Thymus (tissue), 11 donors: ENCODE measurements around the gene TICAM2. TPM values are rescaled to one million over a fixed set of nuclear protein-coding genes. Genes with fewer than 3 reads are reported as not detected.

Source experiments
- DNase-seq, 9 donors: peaks; one replicate each; pipeline ENCODE4 v3.0.0-alpha.2; 2013; ENCODE audit warnings: low spot score in 9 of 9, low read depth in 6 of 9, missing footprints in 1 of 9
- H3K27ac ChIP-seq, 2 donors: one replicate each; pipeline ENCODE4 v1.5.1; 2013; ENCODE audit warnings: control low read depth in 1 of 2, low read depth in 1 of 2, low read length in 1 of 2, mild to moderate bottlenecking in 1 of 2, moderate library complexity in 1 of 2
- H3K27me3 ChIP-seq, 2 donors: one replicate each; pipeline ENCODE4 v1.5.1; 2013; ENCODE audit warnings: low read length in 1 of 2; ENCODE audit not compliant: control insufficient read depth in 2 of 2, insufficient read depth in 1 of 2
- H3K36me3 ChIP-seq, 2 donors: one replicate each; pipeline ENCODE4 v1.5.1; 2013; ENCODE audit warnings: low read length in 1 of 2, mild to moderate bottlenecking in 1 of 2, moderate library complexity in 1 of 2; ENCODE audit not compliant: control insufficient read depth in 2 of 2, insufficient read depth in 2 of 2
- H3K4me1 ChIP-seq, 2 donors: one replicate each; pipeline ENCODE4 v1.5.1; 2013; ENCODE audit warnings: low read length in 2 of 2; ENCODE audit not compliant: control insufficient read depth in 2 of 2, insufficient read depth in 2 of 2
- H3K4me3 ChIP-seq, 2 donors: one replicate each; pipeline ENCODE4 v1.5.1; 2013; ENCODE audit warnings: low read length in 2 of 2, control low read depth in 1 of 2, mild to moderate bottlenecking in 1 of 2
- H3K9me3 ChIP-seq, 2 donors: one replicate each; pipeline ENCODE4 v1.5.1; 2013; ENCODE audit warnings: low read length in 1 of 2, mild to moderate bottlenecking in 1 of 2; ENCODE audit not compliant: control insufficient read depth in 2 of 2, insufficient read depth in 1 of 2
- whole genome bisulfite sequencing: extraction: QIAGEN DNeasy Blood & Tissue Kit; methylation state at CpG from one replicate; pipeline ENCODE4 v1.1.7; 2013; 5-methylcytosine and 5-hydroxymethylcytosine counted together
- polyA plus RNA-seq: library from polyadenylated mRNA; stranded (reverse); fragments of 200-250 nt; gene quantifications from one replicate; pipeline ENCODE4 v1.2.3, GENCODE V29; 2013
- total RNA-seq: library from RNA; stranded (reverse); fragments of 120-200 nt; gene quantifications from one replicate; pipeline ENCODE4 v1.2.4, GENCODE V29; 2013
- donor health status: healthy.

Gene TICAM2
- total and polyA plus RNA-seq, 2 donors: 1.8 to 3.3 TPM

DNA sequence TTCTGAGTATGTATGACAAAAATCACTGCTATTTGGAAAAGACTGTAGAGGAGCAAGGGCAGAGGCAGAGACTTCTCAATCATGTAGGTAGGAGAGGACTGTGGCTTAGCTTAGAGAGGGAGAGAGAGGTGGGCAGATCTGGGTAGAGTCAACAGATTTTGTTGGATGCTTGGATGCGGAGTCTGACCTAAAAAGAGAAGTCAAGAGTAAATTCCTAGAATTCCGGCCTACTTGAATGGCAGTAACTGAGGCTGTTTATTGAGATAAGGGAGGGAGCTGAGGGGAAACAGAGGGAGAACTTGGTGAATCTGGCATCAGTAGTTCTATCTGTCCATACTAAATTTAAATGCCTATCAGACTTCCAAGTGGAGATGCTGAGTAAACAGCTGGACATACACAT lies 2.4 kb downstream of the TICAM2 start:
- H3K4me3 ChIP-seq: no peak overlapping the region
- no peaks in the 10 kb centered on the region for H3K27me3 ChIP-seq
- 98% methylated on average over 2 of the region's 2 CpGs for WGBS
- peaks cover 0 to 11% of the 10 kb centered on the region in 2 donors for H3K4me1 ChIP-seq
- DNase-seq: no peak
- H3K36me3 ChIP-seq: peaks cover 0 to 7% of the 10 kb centered on the region in 2 donors
- no peaks in the 10 kb centered on the region for H3K9me3 ChIP-seq
- H3K27ac ChIP-seq: no peak overlapping the region

DNA sequence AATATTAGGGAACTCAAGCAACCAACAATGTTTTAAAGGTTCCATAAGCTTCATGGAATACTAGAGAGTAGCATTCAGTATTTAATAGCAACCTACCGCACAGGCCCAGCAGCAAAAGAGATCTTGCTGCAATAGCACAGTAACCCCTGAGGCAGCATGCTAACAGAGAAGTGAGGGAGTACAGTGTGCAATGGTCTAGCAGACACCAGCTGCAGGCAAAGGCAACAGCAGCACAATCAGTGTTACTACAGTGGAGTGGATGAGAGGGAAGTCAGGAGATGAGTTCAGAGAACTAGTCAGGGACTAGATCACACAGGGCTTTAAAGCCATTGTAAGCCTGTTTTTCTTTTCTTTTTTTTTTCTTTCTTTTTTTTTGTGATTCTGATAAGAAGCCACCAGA lies 2.8 kb downstream of the TICAM2 start:
- Histone ChIP-seq H3K27ac (no peak overlapping the region), H3K4me1 (peaks cover 0 to 11% of the 10 kb centered on the region in 2 donors), H3K4me3 (no peak overlapping the region), H3K27me3 (no peaks in the 10 kb centered on the region), H3K36me3 (peaks cover 0 to 3% of the 10 kb centered on the region in 2 donors), H3K9me3 (no peaks in the 10 kb centered on the region)
- 95% methylated on average over 1 of the region's 1 CpG for WGBS
- DNase-seq: peak in 2 of 9 donors; percentile 13 to 33

DNA sequence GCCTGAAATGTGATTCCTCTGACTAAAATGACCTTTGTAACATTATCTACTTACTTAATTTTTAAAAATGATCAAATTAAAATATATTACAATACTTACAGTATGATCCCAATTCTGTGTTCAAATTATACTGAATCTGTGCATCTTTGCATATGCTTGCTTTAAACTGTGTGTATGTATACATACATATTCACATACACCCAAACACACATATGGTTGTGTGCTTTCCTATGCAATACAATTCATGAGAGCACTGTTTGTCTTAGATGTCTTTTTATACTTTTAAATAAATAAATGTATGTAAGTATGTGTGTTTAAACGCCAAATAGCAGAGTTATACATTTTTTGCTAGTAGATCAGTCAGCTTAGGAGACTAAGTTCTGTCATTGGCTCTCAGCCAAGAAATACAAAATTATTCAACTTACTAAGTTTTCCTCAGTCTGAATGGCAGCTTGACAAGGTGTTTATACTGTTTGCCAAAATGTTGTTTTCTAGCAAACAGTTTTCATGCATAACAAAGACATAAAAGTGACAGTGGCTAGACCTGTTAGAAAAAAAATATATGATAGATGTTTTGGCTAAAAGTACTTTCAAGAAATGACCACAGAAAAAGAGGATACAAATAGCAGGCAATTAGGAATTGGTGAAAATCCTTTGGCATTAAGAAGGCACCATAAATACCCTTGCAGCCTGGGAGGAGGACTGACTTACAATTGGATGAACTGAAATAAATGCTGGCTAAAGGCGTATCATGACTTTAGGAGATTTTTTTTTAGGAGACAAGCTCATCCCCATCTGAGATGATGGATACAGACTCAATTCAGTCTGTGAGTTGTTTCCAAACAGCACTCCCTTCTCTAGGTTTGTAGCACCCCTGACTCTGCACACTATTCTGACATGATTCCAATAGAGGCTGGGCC lies 7.9 kb downstream of the TICAM2 start:
- no peaks in the 10 kb centered on the region for H3K36me3 ChIP-seq
- WGBS: 95% methylated on average over 2 of the region's 2 CpGs

DNA sequence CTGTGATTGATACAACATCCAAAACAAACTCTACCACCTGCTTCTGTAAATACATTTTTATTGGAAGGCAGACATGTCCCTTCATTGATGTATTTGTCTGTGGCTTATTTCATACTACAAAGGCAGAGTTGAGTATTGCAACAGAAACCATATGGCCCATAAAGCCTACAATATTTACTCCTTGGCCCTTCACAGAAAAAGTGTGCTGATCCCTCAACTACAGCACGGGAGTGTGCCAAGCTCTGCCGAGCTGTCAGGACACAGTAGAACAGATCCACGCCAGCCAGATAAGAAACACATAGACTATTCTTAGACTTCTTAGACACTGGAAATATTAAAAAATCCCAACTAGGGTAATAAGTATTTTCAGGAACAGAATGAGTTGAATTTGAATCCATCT lies 13.2 kb downstream of the TICAM2 start:
- Histone ChIP-seq H3K27me3 (no peaks in the 10 kb centered on the region), H3K4me1 (no peaks in the 10 kb centered on the region), H3K27ac (no peak overlapping the region), H3K4me3 (no peak overlapping the region), H3K36me3 (no peaks in the 10 kb centered on the region), H3K9me3 (no peaks in the 10 kb centered on the region)
- no peak for DNase-seq
- 99% methylated on average over 3 of the region's 3 CpGs for WGBS

More for the DNA sequence above, 7.9 kb downstream of the TICAM2 start:
- Histone ChIP-seq H3K27ac (no peak overlapping the region), H3K4me3 (no peak overlapping the region), H3K9me3 (no peaks in the 10 kb centered on the region), H3K4me1 (no peaks in the 10 kb centered on the region), H3K27me3 (no peaks in the 10 kb centered on the region)
- no peak for DNase-seq

DNA sequence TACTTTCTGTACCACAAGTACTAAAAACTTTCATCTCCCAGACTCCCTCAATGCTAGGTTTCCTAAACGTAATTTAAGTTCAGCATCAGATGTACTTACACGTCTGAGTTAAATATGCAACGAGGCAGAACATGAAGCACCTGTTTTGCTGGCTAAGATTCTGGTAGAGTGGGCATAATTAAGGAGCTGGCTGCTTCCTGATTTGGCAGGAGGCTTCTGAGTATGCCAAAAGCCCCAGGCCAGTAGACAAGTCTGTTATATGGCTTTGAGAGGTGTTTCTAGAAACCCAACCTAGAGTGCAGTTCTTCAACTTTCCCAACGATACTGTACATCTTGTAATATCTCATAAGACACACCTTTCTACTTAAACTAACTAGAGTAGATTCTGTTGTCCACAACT lies 13.6 kb downstream of the TICAM2 start:
- H3K4me3 ChIP-seq: no peak overlapping the region
- WGBS: 93% methylated on average over 4 of the region's 4 CpGs
- H3K4me1 ChIP-seq: no peaks in the 10 kb centered on the region
- no peaks in the 10 kb centered on the region for H3K27me3 ChIP-seq
- no peak for DNase-seq
- no peaks in the 10 kb centered on the region for H3K36me3 ChIP-seq
- no peaks in the 10 kb centered on the region for H3K9me3 ChIP-seq
- H3K27ac ChIP-seq: no peak overlapping the region

DNA sequence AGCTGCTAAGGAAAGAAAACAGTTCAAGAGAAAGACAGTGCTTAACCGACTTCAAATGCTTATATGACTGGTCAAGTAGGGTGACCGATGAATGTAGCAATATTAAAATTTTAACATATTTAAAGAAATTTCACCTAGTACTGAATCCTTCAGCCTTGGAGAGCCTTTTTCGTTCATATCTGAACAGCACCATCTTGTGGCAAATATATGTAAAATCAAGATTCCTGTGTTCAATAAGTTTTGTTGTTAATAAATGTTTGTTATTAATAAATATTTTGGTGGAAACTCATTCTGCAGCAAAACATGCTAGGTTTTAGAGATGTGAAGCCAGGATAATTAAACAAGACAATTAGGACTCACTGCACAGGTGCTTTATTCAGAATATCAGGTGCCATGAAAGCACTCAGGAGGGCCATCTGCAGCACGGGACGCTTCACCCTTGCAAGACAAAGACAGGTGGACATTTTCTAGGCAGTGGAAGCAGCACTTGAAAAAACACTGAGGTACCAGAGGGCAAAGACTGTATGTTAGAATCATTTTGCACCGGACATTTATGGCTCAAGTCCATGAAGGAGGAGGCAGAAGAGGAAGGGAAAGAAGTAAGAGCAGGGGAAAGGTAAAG lies 15.6 kb downstream of the TICAM2 start:
- Histone ChIP-seq H3K27ac (no peak overlapping the region), H3K9me3 (no peaks in the 10 kb centered on the region), H3K4me1 (no peaks in the 10 kb centered on the region), H3K36me3 (no peaks in the 10 kb centered on the region), H3K27me3 (no peaks in the 10 kb centered on the region), H3K4me3 (no peak overlapping the region)
- peak in 2 of 9 donors; percentile 9 to 35 for DNase-seq
- 66% methylated on average over 6 of the region's 6 CpGs for WGBS

DNA sequence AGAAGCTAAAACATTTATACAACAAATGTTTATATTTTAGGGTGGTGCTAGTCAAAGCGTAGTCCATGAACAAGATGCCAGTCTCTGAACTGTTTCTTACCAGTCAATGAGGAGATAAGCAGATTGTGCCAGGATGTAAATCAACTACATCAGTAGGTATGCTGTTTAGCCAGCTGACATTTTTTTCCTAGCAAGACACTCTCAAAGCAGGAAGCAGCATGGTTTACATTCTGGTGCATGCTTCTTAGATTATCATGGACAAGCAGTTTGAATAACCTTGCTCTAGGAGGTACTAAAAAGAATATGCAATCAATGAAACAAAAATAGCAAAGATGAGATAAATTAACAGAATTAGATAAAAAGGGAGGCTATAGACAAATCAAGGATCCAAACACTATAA lies 17.0 kb downstream of the TICAM2 start:
- 99% methylated on average over 1 of the region's 1 CpG for WGBS
- H3K4me3 ChIP-seq: no peak overlapping the region
- H3K27ac ChIP-seq: no peak overlapping the region
- no peaks in the 10 kb centered on the region for H3K9me3 ChIP-seq
- no peaks in the 10 kb centered on the region for H3K27me3 ChIP-seq
- H3K4me1 ChIP-seq: no peaks in the 10 kb centered on the region
- DNase-seq: no peak
- no peaks in the 10 kb centered on the region for H3K36me3 ChIP-seq

DNA sequence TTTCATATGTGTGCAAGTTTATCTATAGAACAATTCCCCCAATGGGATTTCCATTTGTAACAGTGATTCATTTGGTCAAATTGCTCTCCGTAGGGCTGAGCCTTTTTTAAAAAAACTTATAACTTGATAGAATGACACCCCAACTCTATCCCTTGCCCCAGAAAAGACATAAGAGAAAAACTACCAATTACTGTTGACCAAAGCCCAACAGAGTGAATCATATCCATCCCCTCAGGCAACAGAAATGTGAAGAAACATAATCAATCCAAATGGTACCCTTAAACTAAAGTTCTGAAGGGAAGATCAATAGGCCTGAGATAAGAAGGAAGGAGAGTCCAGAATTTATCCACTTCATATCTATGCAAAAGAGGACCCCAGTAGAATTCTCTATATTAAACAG lies 17.8 kb downstream of the TICAM2 start:
- Histone ChIP-seq H3K4me1 (no peaks in the 10 kb centered on the region), H3K36me3 (no peaks in the 10 kb centered on the region), H3K27me3 (no peaks in the 10 kb centered on the region), H3K4me3 (no peak overlapping the region), H3K9me3 (no peaks in the 10 kb centered on the region), H3K27ac (no peak overlapping the region)
- no peak for DNase-seq
- WGBS: 98% methylated on average over 1 of the region's 1 CpG

DNA sequence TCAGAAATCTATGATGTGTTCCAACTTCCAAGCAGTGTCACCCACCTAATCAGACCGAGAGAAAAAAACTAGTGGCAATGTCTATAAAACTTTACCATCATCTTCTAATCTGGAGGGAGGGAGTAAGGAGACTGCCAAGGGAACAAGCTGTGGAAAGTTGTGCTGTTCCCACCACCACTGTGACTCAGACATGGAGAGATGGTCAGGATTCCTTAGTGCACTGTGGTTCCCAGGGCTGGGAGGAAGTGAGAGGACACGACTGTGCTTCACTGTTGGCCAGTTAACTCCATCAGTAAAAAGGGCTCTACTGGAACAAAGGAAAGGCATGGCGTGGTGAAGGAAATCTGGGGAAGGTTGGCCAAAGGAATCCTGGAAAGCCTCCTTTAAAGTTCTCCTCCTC lies 18.8 kb downstream of the TICAM2 start:
- no peaks in the 10 kb centered on the region for H3K9me3 ChIP-seq
- 92% methylated on average over 3 of the region's 3 CpGs for WGBS
- DNase-seq: no peak
- no peaks in the 10 kb centered on the region for H3K4me1 ChIP-seq
- no peak overlapping the region for H3K4me3 ChIP-seq
- no peaks in the 10 kb centered on the region for H3K36me3 ChIP-seq
- H3K27me3 ChIP-seq: no peaks in the 10 kb centered on the region
- H3K27ac ChIP-seq: no peak overlapping the region
